Measurements from ENCODE around the gene TMTC1. TPM values are rescaled to one million over a fixed set of nuclear protein-coding genes. Genes with fewer than 3 reads are reported as not detected.

The TMTC1 gene
- total and polyA plus RNA-seq, 11 donors: 8.8 to 101 (median 41.4) TPM

DNA sequence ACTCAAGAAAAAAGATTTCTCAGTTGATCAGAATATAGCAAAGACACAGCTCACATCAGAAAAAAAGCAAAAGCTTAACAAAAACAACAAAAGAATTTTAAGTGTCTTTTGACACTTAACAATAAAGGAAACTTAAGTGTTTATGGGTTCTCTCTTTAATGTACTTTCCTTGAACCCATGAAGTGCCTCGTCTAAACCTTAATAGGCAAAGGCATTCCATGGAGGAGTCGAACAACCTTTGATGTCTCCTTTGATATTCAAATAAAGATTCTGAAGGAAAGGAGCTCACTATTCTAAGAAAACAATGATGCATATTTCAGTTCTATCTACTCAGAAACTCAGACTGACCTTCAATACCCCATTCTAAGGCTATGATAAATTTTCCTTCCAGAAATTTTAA, 116.7 kb downstream of the TMTC1 start:
- Histone ChIP-seq H3K4me3 (no peak overlapping the region), H3K9me3 (no peaks in the 10 kb centered on the region), H3K4me1 (peaks cover 0 to 11% (median 0%) of the 10 kb centered on the region in 12 donors), H3K36me3 (no peaks in the 10 kb centered on the region), H3K27me3 (no peaks in the 10 kb centered on the region), H3K27ac (no peak overlapping the region)
- no peak for TF ChIP-seq POLR2A (IDR thresholded peaks at IDR 0.05)
- TF ChIP-seq, protein P1, sequence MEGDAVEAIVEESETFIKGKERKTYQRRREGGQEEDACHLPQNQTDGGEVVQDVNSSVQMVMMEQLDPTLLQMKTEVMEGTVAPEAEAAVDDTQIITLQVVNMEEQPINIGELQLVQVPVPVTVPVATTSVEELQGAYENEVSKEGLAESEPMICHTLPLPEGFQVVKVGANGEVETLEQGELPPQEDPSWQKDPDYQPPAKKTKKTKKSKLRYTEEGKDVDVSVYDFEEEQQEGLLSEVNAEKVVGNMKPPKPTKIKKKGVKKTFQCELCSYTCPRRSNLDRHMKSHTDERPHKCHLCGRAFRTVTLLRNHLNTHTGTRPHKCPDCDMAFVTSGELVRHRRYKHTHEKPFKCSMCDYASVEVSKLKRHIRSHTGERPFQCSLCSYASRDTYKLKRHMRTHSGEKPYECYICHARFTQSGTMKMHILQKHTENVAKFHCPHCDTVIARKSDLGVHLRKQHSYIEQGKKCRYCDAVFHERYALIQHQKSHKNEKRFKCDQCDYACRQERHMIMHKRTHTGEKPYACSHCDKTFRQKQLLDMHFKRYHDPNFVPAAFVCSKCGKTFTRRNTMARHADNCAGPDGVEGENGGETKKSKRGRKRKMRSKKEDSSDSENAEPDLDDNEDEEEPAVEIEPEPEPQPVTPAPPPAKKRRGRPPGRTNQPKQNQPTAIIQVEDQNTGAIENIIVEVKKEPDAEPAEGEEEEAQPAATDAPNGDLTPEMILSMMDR (IDR thresholded peaks at IDR 0.05): no peak
- WGBS, 4 donors: 83 to 85% (median 83%) methylated on average over 2 of the region's 2 CpGs
- ATAC-seq: no peak
- intact Hi-C loops (cut with DNase I): loop anchor here in 3 of 10 donors (10.0 kb wide), 3 partner anchors 58 to 118 kb away; partner anchors contain the start of gene TMTC1 (in 1 of the 3)
- no peak for DNase-seq

DNA sequence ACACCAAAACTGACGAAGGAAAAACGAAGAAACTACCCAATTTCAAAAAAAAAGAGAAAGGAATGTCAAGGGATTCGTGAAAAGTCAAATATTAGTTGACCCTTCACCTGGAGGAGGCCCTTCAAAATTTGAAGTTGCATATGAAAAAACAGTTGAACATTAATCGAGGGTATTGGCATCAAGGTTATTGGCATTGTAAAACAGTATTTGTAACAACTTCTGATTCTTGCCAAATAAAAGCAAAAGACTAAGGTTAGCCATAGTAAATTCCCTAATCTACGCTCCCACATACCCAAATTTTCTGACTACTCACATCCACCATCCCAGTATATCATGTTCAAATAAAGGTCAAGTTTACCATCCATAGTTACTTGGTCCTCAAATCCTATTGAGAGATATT, 118.6 kb downstream of the TMTC1 start:
- Histone ChIP-seq H3K27me3 (no peaks in the 10 kb centered on the region), H3K4me1 (peaks cover 0 to 23% (median 0%) of the 10 kb centered on the region in 12 donors), H3K9me3 (no peaks in the 10 kb centered on the region), H3K4me3 (no peak overlapping the region), H3K36me3 (peaks cover 0 to under 1% (median 0%) of the 10 kb centered on the region in 9 donors), H3K27ac (no peak overlapping the region)
- no peak for TF ChIP-seq POLR2A (IDR thresholded peaks at IDR 0.05)
- TF ChIP-seq, protein P1 (IDR thresholded peaks at IDR 0.05): no peak
- no peak for ATAC-seq
- WGBS, 4 donors: 80 to 96% (median 85%) methylated on average over 5 of the region's 5 CpGs
- no peak for DNase-seq
- intact Hi-C loops (cut with DNase I): loop anchor here in 3 of 10 donors (10.0 kb wide), 3 partner anchors 60 to 120 kb away; partner anchors contain the start of gene TMTC1 (in 1 of the 3)

DNA sequence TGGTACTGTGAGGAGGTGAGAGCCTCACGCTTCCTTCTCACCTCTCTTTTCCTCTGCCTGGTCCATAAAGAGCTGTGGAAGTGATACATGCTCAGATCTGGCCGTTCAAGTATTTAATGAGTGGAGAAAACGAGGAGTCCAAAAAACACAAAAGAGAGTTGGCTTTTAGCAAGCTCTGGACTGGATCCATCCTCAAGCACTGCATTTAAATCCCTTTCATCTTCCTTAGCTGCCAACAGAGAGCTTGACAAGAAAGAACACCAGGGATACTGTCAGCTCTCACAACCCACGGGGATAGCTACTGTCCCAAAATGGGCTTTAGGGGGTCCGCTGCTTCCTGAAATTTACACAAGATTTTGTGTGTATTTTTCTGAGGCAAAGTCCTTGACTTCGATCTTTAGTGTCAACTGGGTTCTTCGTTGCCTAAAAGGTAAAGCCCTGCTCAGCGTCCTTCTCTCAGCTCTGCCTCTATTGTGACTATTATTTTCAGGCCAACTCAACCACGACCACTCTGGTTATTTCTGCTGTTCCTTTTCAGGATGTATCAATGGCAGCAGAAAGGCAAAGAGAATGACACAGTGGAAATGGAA, 120.9 kb downstream of the TMTC1 start:
- DNase-seq: no peak
- 57 to 64% (median 61%) methylated on average over 9 of the region's 9 CpGs for WGBS, 4 donors
- peak in 3 of 4 donors; percentile 25 to 69 (median 57) for ATAC-seq
- H3K36me3 ChIP-seq: peaks cover 0 to 14% (median 3%) of the 10 kb centered on the region in 9 donors
- no peak overlapping the region for H3K4me3 ChIP-seq
- no peaks in the 10 kb centered on the region for H3K9me3 ChIP-seq
- TF ChIP-seq POLR2A (IDR thresholded peaks at IDR 0.05): no peak
- TF ChIP-seq, protein P1 (IDR thresholded peaks at IDR 0.05): no peak
- peaks cover 0 to 26% (median 0%) of the 10 kb centered on the region in 12 donors for H3K4me1 ChIP-seq
- intact Hi-C loops (cut with DNase I): loop anchor here in 3 of 10 donors (10.0 kb wide), 3 partner anchors 62 to 122 kb away; partner anchors contain the start of gene TMTC1 (in 1 of the 3)
- peak overlapping the region in 2 of 12 donors; percentile 22 for H3K27ac ChIP-seq
- H3K27me3 ChIP-seq: no peaks in the 10 kb centered on the region

DNA sequence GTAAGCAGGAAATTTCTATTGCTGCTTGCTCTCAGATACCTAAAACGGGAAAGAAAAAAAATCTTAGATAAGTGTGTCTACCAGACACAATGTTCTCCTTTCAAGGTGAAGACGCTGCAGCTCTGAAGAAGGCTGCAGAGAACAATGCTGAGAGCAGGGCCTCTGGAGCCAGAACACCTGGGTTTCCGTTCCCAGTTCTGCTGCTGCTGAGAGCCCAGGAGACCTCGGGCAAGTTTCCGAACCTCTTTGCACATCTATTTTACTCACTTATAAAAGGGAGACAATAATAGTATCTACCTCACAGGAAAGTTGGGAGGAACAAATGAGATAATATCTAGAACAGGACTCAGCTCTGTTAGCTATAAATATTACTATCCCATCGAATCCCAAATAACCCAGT, 122.9 kb downstream of the TMTC1 start:
- intact Hi-C loops (cut with DNase I): loop anchor here in 3 of 10 donors (10.0 kb wide), 3 partner anchors 64 to 124 kb away; partner anchors contain the start of gene TMTC1 (in 1 of the 3)
- peak; percentile 26 to 74 (median 38) for ATAC-seq

More for the DNA sequence above, 122.9 kb downstream of the TMTC1 start:
- H3K4me3 ChIP-seq: no peak overlapping the region
- H3K27ac ChIP-seq: peak overlapping the region in 1 of 12 donors; percentile 58
- peaks cover 0 to 30% (median 0%) of the 10 kb centered on the region in 12 donors for H3K4me1 ChIP-seq
- peak in 1 of 5 donors; percentile 38 for DNase-seq
- H3K36me3 ChIP-seq: peaks cover 0 to 14% (median 3%) of the 10 kb centered on the region in 9 donors
- no peaks in the 10 kb centered on the region for H3K27me3 ChIP-seq
- WGBS, 4 donors: 42 to 70% (median 49%) methylated on average over 6 of the region's 6 CpGs
- TF ChIP-seq, protein P1 (IDR thresholded peaks at IDR 0.05): no peak
- no peak for TF ChIP-seq POLR2A (IDR thresholded peaks at IDR 0.05)
- no peaks in the 10 kb centered on the region for H3K9me3 ChIP-seq

Measured in heart left ventricle (tissue), 16 donors.